ENCODE results near the gene GALNT15.

DNA sequence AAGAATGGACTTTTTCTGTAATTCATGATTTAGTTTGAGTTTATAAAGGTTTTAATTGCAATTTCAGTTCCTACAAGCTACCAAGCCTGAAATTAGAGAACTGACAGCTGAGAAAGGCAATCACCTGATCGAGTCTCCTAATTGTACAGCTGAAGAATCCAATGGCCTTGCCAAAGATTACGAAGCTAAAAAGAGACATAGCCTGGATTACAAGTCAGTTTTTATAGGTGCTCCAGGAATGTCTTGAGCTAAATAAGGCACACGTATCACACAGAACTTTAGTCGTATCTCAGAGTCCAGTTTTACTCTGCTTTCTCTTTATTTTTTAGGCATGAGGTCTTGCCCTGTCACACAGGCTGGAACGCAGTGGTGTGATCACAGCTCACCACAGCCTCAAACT is 83.7 kb downstream of the GALNT15 start:
- TF ChIP-seq, protein P1, sequence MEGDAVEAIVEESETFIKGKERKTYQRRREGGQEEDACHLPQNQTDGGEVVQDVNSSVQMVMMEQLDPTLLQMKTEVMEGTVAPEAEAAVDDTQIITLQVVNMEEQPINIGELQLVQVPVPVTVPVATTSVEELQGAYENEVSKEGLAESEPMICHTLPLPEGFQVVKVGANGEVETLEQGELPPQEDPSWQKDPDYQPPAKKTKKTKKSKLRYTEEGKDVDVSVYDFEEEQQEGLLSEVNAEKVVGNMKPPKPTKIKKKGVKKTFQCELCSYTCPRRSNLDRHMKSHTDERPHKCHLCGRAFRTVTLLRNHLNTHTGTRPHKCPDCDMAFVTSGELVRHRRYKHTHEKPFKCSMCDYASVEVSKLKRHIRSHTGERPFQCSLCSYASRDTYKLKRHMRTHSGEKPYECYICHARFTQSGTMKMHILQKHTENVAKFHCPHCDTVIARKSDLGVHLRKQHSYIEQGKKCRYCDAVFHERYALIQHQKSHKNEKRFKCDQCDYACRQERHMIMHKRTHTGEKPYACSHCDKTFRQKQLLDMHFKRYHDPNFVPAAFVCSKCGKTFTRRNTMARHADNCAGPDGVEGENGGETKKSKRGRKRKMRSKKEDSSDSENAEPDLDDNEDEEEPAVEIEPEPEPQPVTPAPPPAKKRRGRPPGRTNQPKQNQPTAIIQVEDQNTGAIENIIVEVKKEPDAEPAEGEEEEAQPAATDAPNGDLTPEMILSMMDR (IDR thresholded peaks at IDR 0.05): no peak
- TF ChIP-seq EZH2 (IDR thresholded peaks at IDR 0.05; ENCODE audit: borderline replicate concordance, insufficient read depth, low read depth, low read length, poor library complexity, severe bottlenecking): no peak

All from B cell (primary cell).